ENCODE data around the gene TTC34. TPM values are rescaled to one million over a fixed set of nuclear protein-coding genes. Genes with fewer than 3 reads are reported as not detected.

TTC34 gene
- total and polyA plus RNA-seq, 2 experiments from 2014 or later, result 0.08 to 0.35 TPM

DNA sequence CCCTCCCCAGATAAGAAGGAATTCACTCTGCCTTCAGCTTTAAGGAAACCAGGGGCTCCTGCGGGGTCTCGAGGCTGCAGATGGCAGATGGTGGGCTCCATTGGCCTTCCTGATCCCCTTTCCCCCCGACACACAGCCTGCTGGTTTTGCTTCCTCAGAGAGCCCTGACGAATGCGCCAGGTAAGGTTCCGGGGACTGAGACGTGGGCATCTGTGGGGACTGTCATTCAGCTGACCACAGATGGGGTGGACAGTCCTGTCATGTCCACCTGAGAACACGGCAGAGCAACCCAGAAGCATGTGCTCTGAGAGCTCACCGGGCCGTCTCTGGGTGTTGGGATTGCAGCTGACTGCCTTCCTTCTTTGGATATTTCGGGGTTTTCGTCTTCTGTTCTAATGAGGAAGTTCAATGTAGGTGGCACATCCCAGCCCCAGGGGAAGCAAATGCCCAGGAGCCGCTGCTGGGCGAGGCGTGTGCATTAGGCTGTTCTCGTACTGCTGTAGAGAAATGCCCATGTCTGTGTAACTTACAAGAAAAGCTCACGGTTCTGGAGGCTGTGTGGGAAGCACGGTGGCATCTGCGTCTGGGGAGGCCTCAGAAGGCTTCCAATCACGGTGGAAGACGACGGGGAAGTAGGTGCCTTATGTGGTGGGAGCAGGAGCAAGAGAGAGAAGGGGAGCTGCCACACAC lies 22.6 kb upstream of the TTC34 start:
- H3K27me3 ChIP-seq (ENCODE audit: insufficient read depth), result no peaks in the 10 kb centered on the region
- no peaks in the 10 kb centered on the region for H3K79me2 ChIP-seq (replicated peaks; ENCODE audit: insufficient read depth)
- no peaks in the 10 kb centered on the region for H3F3A ChIP-seq (replicated peaks; ENCODE audit: low read depth)
- no peaks in the 10 kb centered on the region for H3K4me1 ChIP-seq (ENCODE audit: insufficient read depth)
- Mint-ChIP-seq H3K4me1 (no peaks in the 10 kb centered on the region), H3K27me3 (ENCODE audit: insufficient read depth, low read depth, poor library complexity) (peaks cover 14% of the 10 kb centered on the region), H3K36me3 (ENCODE audit: low read depth) (peaks cover 24% of the 10 kb centered on the region), H3K9me3 (peaks cover 92% of the 10 kb centered on the region), H3K4me3 (no peak overlapping the region), H3K27ac (no peak overlapping the region)
- no peaks in the 10 kb centered on the region for H4K20me1 ChIP-seq (replicated peaks; ENCODE audit: insufficient read depth)
- DNase-seq (ENCODE audit: low spot score) (no peak), ATAC-seq (no peak)
- TF ChIP-seq REST (IDR thresholded peaks at IDR 0.05; ENCODE audit: unreplicated experiment) (no peak), ZNF114 (CRISPR knock-in tag; IDR thresholded peaks at IDR 0.05) (no peak), EZH2 (IDR thresholded peaks at IDR 0.05; ENCODE audit: low read depth, unreplicated experiment) (no peak), ETS1 (IDR thresholded peaks at IDR 0.05) (no peak)
- no peak overlapping the region for H3K27ac ChIP-seq (ENCODE audit: low read depth)
- no peak overlapping the region for H3K4me3 ChIP-seq
- no peak overlapping the region for H2AFZ ChIP-seq
- no peaks in the 10 kb centered on the region for H3K9me2 ChIP-seq (ENCODE audit: insufficient read depth)
- no peaks in the 10 kb centered on the region for H3K36me3 ChIP-seq (ENCODE audit: insufficient read depth)
- no peak overlapping the region for H3K4me2 ChIP-seq

GRCh38 chr1:2822621-2823145 lies 21.2 kb upstream of the TTC34 start:
- Mint-ChIP-seq H3K27me3 (ENCODE audit: insufficient read depth, low read depth, poor library complexity) (peaks cover 14% of the 10 kb centered on the region), H3K27ac (no peak overlapping the region), H3K9me3 (peaks cover 92% of the 10 kb centered on the region), H3K4me3 (no peak overlapping the region), H3K4me1 (no peaks in the 10 kb centered on the region), H3K36me3 (ENCODE audit: low read depth) (peaks cover 28% of the 10 kb centered on the region)
- H4K20me1 ChIP-seq (replicated peaks; ENCODE audit: insufficient read depth), result no peaks in the 10 kb centered on the region
- H3K4me1 ChIP-seq (ENCODE audit: insufficient read depth), result no peaks in the 10 kb centered on the region
- H3K36me3 ChIP-seq (ENCODE audit: insufficient read depth), result no peaks in the 10 kb centered on the region
- TF ChIP-seq EZH2phosphoT487 (IDR thresholded peaks at IDR 0.05; ENCODE audit: unreplicated experiment) (no peak), CTCF (conservative IDR thresholded peaks at IDR 0.05; ENCODE audit: low read depth in 2 of 2) (no peak), REST (IDR thresholded peaks at IDR 0.05; ENCODE audit: unreplicated experiment) (no peak), POLR2AphosphoS5 (IDR thresholded peaks at IDR 0.05; ENCODE audit: low read depth) (no peak), ZNF331 (CRISPR knock-in tag; IDR thresholded peaks at IDR 0.05; ENCODE audit: low read depth) (no peak), ZNF114 (CRISPR knock-in tag; IDR thresholded peaks at IDR 0.05) (no peak), EZH2 (IDR thresholded peaks at IDR 0.05; ENCODE audit: low read depth, unreplicated experiment) (no peak), CREB1 (CRISPR knock-in tag; IDR thresholded peaks at IDR 0.05; ENCODE audit: low read depth) (no peak), NANOG (IDR thresholded peaks at IDR 0.05; ENCODE audit: borderline replicate concordance) (no peak), STAT1 (IDR thresholded peaks at IDR 0.05; ENCODE audit: unreplicated experiment) (no peak), JUNB (IDR thresholded peaks at IDR 0.05; ENCODE audit: unreplicated experiment) (no peak)
- H3F3A ChIP-seq (replicated peaks; ENCODE audit: low read depth), result no peaks in the 10 kb centered on the region
- no peaks in the 10 kb centered on the region for H3K27me3 ChIP-seq (ENCODE audit: insufficient read depth)
- DNase-seq (ENCODE audit: low spot score) (no peak), ATAC-seq (no peak)
- no peak overlapping the region for H2AFZ ChIP-seq
- H3K9me2 ChIP-seq (ENCODE audit: insufficient read depth), result no peaks in the 10 kb centered on the region
- H3K4me2 ChIP-seq, result no peak overlapping the region
- H3K4me3 ChIP-seq, result no peak overlapping the region
- no peaks in the 10 kb centered on the region for H3K79me2 ChIP-seq (replicated peaks; ENCODE audit: insufficient read depth)
- H3K27ac ChIP-seq (ENCODE audit: low read depth), result no peak overlapping the region
